ENCODE results near the gene PLA1A. TPM values are rescaled to one million over a fixed set of nuclear protein-coding genes. Genes with fewer than 3 reads are reported as not detected.

Gene PLA1A
- total and polyA plus RNA-seq, 4 donors, result 1.8 to 10.3 (median 6.6) TPM

- H3K27me3 ChIP-seq (ENCODE audit: control insufficient read depth in 3 of 3, insufficient read depth in 3 of 3, low read length in 2 of 3), result no peaks in the 10 kb centered on the region
- ATAC-seq (ENCODE audit: insufficient read depth, low FRiP score) (no peak), DNase-seq (no peak)
- peak overlapping the region in 1 of 2 donors; percentile 25 for H3K27ac ChIP-seq (ENCODE audit: low read depth in 1 of 2, low read length in 1 of 2)
- H3K36me3 ChIP-seq (ENCODE audit: control insufficient read depth in 4 of 4, insufficient read depth in 4 of 4, low read length in 4 of 4), result peaks cover 0 to 24% (median 10%) of the 10 kb centered on the region in 4 donors
- H3K9me3 ChIP-seq (ENCODE audit: control insufficient read depth in 4 of 4, insufficient read depth in 3 of 4, low read length in 3 of 4), result peaks cover 0 to 4% (median 0%) of the 10 kb centered on the region in 4 donors
- no peak overlapping the region for H3K4me3 ChIP-seq
- WGBS, 2 donors, result 90 to 100% methylated on average over 1 of the region's 1 CpG
- H3K9ac ChIP-seq (ENCODE audit: insufficient read depth in 1 of 2, low read length in 2 of 2), result no peak overlapping the region
- H3K4me1 ChIP-seq (ENCODE audit: control insufficient read depth in 5 of 5, insufficient read depth in 5 of 5, low read length in 5 of 5), result peaks cover 0 to 16% (median 11%) of the 10 kb centered on the region in 5 donors
- no peak for TF ChIP-seq CTCF (IDR thresholded peaks at IDR 0.05; ENCODE audit: control extremely low read depth, extremely low read depth)
Observed at GRCh38 chr3:119644481-119644880, 46.8 kb downstream of the PLA1A start.

GRCh38 chr3:119645813-119646212, 48.1 kb downstream of the PLA1A start:
- Histone ChIP-seq H3K27ac (ENCODE audit: low read depth in 1 of 2, low read length in 1 of 2) (no peak overlapping the region), H3K4me3 (no peak overlapping the region), H3K36me3 (ENCODE audit: control insufficient read depth in 4 of 4, insufficient read depth in 4 of 4, low read length in 4 of 4) (peaks cover 0 to 22% (median 10%) of the 10 kb centered on the region in 4 donors), H3K9ac (ENCODE audit: insufficient read depth in 1 of 2, low read length in 2 of 2) (no peak overlapping the region), H3K4me1 (ENCODE audit: control insufficient read depth in 5 of 5, insufficient read depth in 5 of 5, low read length in 5 of 5) (peaks cover 0 to 20% (median 11%) of the 10 kb centered on the region in 5 donors), H3K27me3 (ENCODE audit: control insufficient read depth in 3 of 3, insufficient read depth in 3 of 3, low read length in 2 of 3) (no peaks in the 10 kb centered on the region), H3K9me3 (ENCODE audit: control insufficient read depth in 4 of 4, insufficient read depth in 3 of 4, low read length in 3 of 4) (peaks cover 0 to 4% (median 0%) of the 10 kb centered on the region in 4 donors)
- ATAC-seq (ENCODE audit: insufficient read depth, low FRiP score) (no peak), DNase-seq (no peak)
- TF ChIP-seq CTCF (IDR thresholded peaks at IDR 0.05; ENCODE audit: control extremely low read depth, extremely low read depth), result no peak
- WGBS, 2 donors, result 94 to 98% methylated on average over 1 of the region's 1 CpG

GRCh38 chr3:119647171-119647570, 49.5 kb downstream of the PLA1A start:
- peak overlapping the region; percentile 39 to 46 for H3K27ac ChIP-seq (ENCODE audit: low read depth in 1 of 2, low read length in 1 of 2)
- H3K36me3 ChIP-seq (ENCODE audit: control insufficient read depth in 4 of 4, insufficient read depth in 4 of 4, low read length in 4 of 4), result peaks cover 0 to 13% (median 4%) of the 10 kb centered on the region in 4 donors
- 73 to 88% methylated on average over 2 of the region's 2 CpGs for WGBS, 2 donors
- no peak overlapping the region for H3K9ac ChIP-seq (ENCODE audit: insufficient read depth in 1 of 2, low read length in 2 of 2)
- peaks cover 0 to 22% (median 10%) of the 10 kb centered on the region in 5 donors for H3K4me1 ChIP-seq (ENCODE audit: control insufficient read depth in 5 of 5, insufficient read depth in 5 of 5, low read length in 5 of 5)
- DNase-seq, result peak in 2 of 3 donors; percentile 29
- peak; percentile 67 for ATAC-seq (ENCODE audit: insufficient read depth, low FRiP score)
- TF ChIP-seq CTCF (IDR thresholded peaks at IDR 0.05; ENCODE audit: control extremely low read depth, extremely low read depth), result no peak
- peaks cover 0 to 1% (median 0%) of the 10 kb centered on the region in 4 donors for H3K9me3 ChIP-seq (ENCODE audit: control insufficient read depth in 4 of 4, insufficient read depth in 3 of 4, low read length in 3 of 4)
- no peak overlapping the region for H3K4me3 ChIP-seq
- no peaks in the 10 kb centered on the region for H3K27me3 ChIP-seq (ENCODE audit: control insufficient read depth in 3 of 3, insufficient read depth in 3 of 3, low read length in 2 of 3)
